Skeletal muscle satellite cell (primary cell): Measurements from ENCODE around the gene GOT1.

Experiments used
- H3K27me3 ChIP-seq: 2 replicates; pipeline ENCODE4 v1.7.0; 2013; ENCODE audit warnings: low read length; ENCODE audit not compliant: control insufficient read depth, insufficient read depth
- H3K36me3 ChIP-seq: 2 replicates; pipeline ENCODE4 v1.7.0; 2013; ENCODE audit warnings: mild to moderate bottlenecking, control low read depth, low read length; ENCODE audit not compliant: insufficient read depth
- H3K4me1 ChIP-seq: 2 replicates; pipeline ENCODE4 v1.7.0; 2013; ENCODE audit warnings: low read length; ENCODE audit not compliant: control insufficient read depth, insufficient read depth
- H3K4me2 ChIP-seq: 2 replicates; pipeline ENCODE4 v1.7.0; 2013; ENCODE audit warnings: mild to moderate bottlenecking, low read length
- H3K4me3 ChIP-seq: 2 replicates; pipeline ENCODE4 v1.7.0; 2013; ENCODE audit warnings: low read length
- H3K9ac ChIP-seq: 2 replicates; pipeline ENCODE4 v1.7.0; 2013; ENCODE audit warnings: mild to moderate bottlenecking, low read depth, low read length, moderate library complexity
- H3K9me3 ChIP-seq: replicated peaks from 2 replicates; pipeline ENCODE4 v1.7.0; 2013; ENCODE audit warnings: mild to moderate bottlenecking, control low read depth, low read length

GOT1 gene

DNA sequence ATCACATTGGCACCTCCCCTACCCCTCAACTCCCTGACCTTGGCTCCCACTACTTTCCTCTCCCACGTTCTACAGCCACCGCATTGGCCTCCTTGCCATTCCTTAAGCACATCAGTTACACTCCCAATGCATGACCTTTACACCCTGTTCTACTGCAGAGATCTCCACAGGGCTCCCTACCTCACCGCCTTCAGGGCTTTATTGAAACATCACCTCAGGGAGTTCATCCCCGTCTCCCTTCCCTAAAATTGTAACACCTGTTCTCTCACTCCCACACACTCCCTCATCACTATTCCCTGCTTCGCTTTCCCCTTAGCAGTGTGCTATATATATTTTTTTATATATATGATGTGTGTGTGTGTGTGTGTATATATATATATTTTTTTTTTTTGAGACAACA lies 82.8 kb downstream of the GOT1 start:
- Histone ChIP-seq H3K9me3 (no peaks in the 10 kb centered on the region), H3K4me3 (no peak overlapping the region), H3K4me2 (no peak overlapping the region), H3K4me1 (no peaks in the 10 kb centered on the region), H3K27me3 (peaks cover under 1% of the 10 kb centered on the region), H3K9ac (no peak overlapping the region), H3K36me3 (no peaks in the 10 kb centered on the region)
